ENCODE measurements around the gene FMN1. TPM values are rescaled to one million over a fixed set of nuclear protein-coding genes. Genes with fewer than 3 reads are reported as not detected.

Gene FMN1
- total RNA-seq, 1 experiment from 2014 or later = 1.4 TPM

- DNase-seq (ENCODE audit: low read depth) = no peak
Measured at GRCh38 chr15:32901995-32902394, 292.5 kb downstream of the FMN1 start.

GRCh38 chr15:32901192-32901591, 293.3 kb downstream of the FMN1 start:
- no peak for DNase-seq (ENCODE audit: low read depth)
- in situ Hi-C loops (cut with HindIII; ENCODE audit: low pct_unique_long_range_greater_than_20kb, low sequenced_read_pairs) = no loop called here

More at GRCh38 chr15:32901995-32902394, 292.5 kb downstream of the FMN1 start:
- in situ Hi-C loops (cut with HindIII; ENCODE audit: low pct_unique_long_range_greater_than_20kb, low sequenced_read_pairs) = no loop called here

GRCh38 chr15:32899126-32899596, 295.4 kb downstream of the FMN1 start:
- DNase-seq (ENCODE audit: low read depth) = no peak
- in situ Hi-C loops (cut with HindIII; ENCODE audit: low pct_unique_long_range_greater_than_20kb, low sequenced_read_pairs) = no loop called here

- in situ Hi-C loops (cut with HindIII; ENCODE audit: low pct_unique_long_range_greater_than_20kb, low sequenced_read_pairs) = no loop called here
- no peak for DNase-seq (ENCODE audit: low read depth)
Measured at GRCh38 chr15:32898414-32898813, 296.1 kb downstream of the FMN1 start.

GRCh38 chr15:32893421-32893820, 301.1 kb downstream of the FMN1 start:
- in situ Hi-C loops (cut with HindIII; ENCODE audit: low pct_unique_long_range_greater_than_20kb, low sequenced_read_pairs) = no loop called here
- DNase-seq (ENCODE audit: low read depth) = no peak

- in situ Hi-C loops (cut with HindIII; ENCODE audit: low pct_unique_long_range_greater_than_20kb, low sequenced_read_pairs) = no loop called here
- DNase-seq (ENCODE audit: low read depth) = no peak
Measured at GRCh38 chr15:32889214-32889613, 305.3 kb downstream of the FMN1 start.

GRCh38 chr15:32888221-32888761, 306.2 kb downstream of the FMN1 start:
- no peak for DNase-seq (ENCODE audit: low read depth)
- in situ Hi-C loops (cut with HindIII; ENCODE audit: low pct_unique_long_range_greater_than_20kb, low sequenced_read_pairs) = no loop called here

GRCh38 chr15:32887090-32887489, 307.4 kb downstream of the FMN1 start:
- in situ Hi-C loops (cut with HindIII; ENCODE audit: low pct_unique_long_range_greater_than_20kb, low sequenced_read_pairs) = no loop called here
- no peak for DNase-seq (ENCODE audit: low read depth)

- in situ Hi-C loops (cut with HindIII; ENCODE audit: low pct_unique_long_range_greater_than_20kb, low sequenced_read_pairs) = no loop called here
- DNase-seq (ENCODE audit: low read depth) = no peak
Measured at GRCh38 chr15:32886459-32886858, 308.1 kb downstream of the FMN1 start.

- DNase-seq (ENCODE audit: low read depth) = no peak
- in situ Hi-C loops (cut with HindIII; ENCODE audit: low pct_unique_long_range_greater_than_20kb, low sequenced_read_pairs) = no loop called here
Measured at GRCh38 chr15:32885713-32886112, 308.8 kb downstream of the FMN1 start.

GRCh38 chr15:32884146-32884545, 310.4 kb downstream of the FMN1 start:
- in situ Hi-C loops (cut with HindIII; ENCODE audit: low pct_unique_long_range_greater_than_20kb, low sequenced_read_pairs) = no loop called here
- no peak for DNase-seq (ENCODE audit: low read depth)

- DNase-seq (ENCODE audit: low read depth) = no peak
- in situ Hi-C loops (cut with HindIII; ENCODE audit: low pct_unique_long_range_greater_than_20kb, low sequenced_read_pairs) = no loop called here
Measured at GRCh38 chr15:32882955-32883354, 311.6 kb downstream of the FMN1 start.

- DNase-seq (ENCODE audit: low read depth) = no peak
- in situ Hi-C loops (cut with HindIII; ENCODE audit: low pct_unique_long_range_greater_than_20kb, low sequenced_read_pairs) = no loop called here
Measured at GRCh38 chr15:32881528-32881927, 313.0 kb downstream of the FMN1 start.

GRCh38 chr15:32880642-32881041, 313.9 kb downstream of the FMN1 start:
- in situ Hi-C loops (cut with HindIII; ENCODE audit: low pct_unique_long_range_greater_than_20kb, low sequenced_read_pairs) = no loop called here
- no peak for DNase-seq (ENCODE audit: low read depth)

- in situ Hi-C loops (cut with HindIII; ENCODE audit: low pct_unique_long_range_greater_than_20kb, low sequenced_read_pairs) = no loop called here
- no peak for DNase-seq (ENCODE audit: low read depth)
Measured at GRCh38 chr15:32879980-32880379, 314.5 kb downstream of the FMN1 start.

GRCh38 chr15:32878869-32879805, 315.4 kb downstream of the FMN1 start:
- DNase-seq (ENCODE audit: low read depth) = no peak
- in situ Hi-C loops (cut with HindIII; ENCODE audit: low pct_unique_long_range_greater_than_20kb, low sequenced_read_pairs) = no loop called here

- in situ Hi-C loops (cut with HindIII; ENCODE audit: low pct_unique_long_range_greater_than_20kb, low sequenced_read_pairs) = no loop called here
- DNase-seq (ENCODE audit: low read depth) = no peak
Measured at GRCh38 chr15:32878342-32878741, 316.2 kb downstream of the FMN1 start.

- in situ Hi-C loops (cut with HindIII; ENCODE audit: low pct_unique_long_range_greater_than_20kb, low sequenced_read_pairs) = no loop called here
- no peak for DNase-seq (ENCODE audit: low read depth)
Measured at GRCh38 chr15:32877252-32878019, 317.1 kb downstream of the FMN1 start.

Measured in Caki2 (cell line).